ENCODE measurements around the gene TTPAL. TPM values are rescaled to one million over a fixed set of nuclear protein-coding genes. Genes with fewer than 3 reads are reported as not detected.
A peak's percentile ranks its signal among the peaks of the same experiment; 100 is the strongest.

The TTPAL gene
- total RNA-seq, 6 experiments from 2014 or later = 18.0 to 102 (median 28.7) TPM

DNA sequence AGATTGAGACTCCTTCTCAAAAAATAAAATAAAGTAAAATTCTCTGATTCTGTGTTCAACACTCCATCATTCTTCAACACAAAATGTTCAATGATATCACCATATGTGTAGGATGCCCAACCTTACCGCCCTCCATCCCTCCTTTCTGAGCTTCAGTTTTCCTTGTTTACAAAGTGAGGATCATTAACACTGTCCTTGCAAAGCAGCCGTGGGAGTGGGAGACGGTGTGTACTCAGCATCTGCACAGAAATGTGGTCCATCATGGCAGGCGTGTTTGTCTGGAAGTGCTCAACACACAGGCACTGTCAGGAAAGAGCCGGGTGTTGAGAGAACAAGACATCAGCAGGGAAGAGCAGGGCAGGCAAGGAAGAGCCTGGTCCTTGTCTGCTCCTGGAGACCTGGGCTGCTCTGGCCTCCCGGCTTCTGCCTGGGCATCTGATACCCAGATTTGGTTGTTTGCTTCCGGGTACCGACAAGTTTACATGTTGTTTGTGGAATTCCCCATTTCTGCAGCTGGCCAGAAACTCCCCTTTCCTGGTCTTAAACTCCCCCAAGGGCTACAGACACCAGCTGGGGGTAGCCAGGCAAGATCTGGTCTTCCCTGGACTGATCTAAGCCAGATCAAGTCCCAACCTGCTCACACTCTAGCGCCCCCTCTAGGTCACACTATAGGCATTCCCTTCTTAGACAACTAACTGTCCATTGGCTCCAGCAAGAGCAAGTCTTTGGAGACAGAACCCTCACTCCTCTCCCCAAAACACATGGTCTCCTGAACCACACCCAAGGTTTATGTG lies 26.7 kb upstream of the TTPAL start:
- intact Hi-C loops (cut with DNase I) = no loop called here
- peak overlapping the region; percentile 74 to 92 (median 90) for H3K27ac ChIP-seq
- H3K4me3 ChIP-seq = peak overlapping the region; percentile 0 to 65 (median 62)
- no peaks in the 10 kb centered on the region for H3K36me3 ChIP-seq
- WGBS (ENCODE audit: insufficient coverage, low coverage, low lambda C conversion rate, missing lambda C conversion rate) = 25% methylated on average over 5 of the region's 9 CpGs
- DNase-seq (peak; percentile 51 to 89 (median 72)), ATAC-seq (peak; percentile 56 to 68 (median 60))
- H3K27me3 ChIP-seq = no peaks in the 10 kb centered on the region
- TF ChIP-seq, protein P1, sequence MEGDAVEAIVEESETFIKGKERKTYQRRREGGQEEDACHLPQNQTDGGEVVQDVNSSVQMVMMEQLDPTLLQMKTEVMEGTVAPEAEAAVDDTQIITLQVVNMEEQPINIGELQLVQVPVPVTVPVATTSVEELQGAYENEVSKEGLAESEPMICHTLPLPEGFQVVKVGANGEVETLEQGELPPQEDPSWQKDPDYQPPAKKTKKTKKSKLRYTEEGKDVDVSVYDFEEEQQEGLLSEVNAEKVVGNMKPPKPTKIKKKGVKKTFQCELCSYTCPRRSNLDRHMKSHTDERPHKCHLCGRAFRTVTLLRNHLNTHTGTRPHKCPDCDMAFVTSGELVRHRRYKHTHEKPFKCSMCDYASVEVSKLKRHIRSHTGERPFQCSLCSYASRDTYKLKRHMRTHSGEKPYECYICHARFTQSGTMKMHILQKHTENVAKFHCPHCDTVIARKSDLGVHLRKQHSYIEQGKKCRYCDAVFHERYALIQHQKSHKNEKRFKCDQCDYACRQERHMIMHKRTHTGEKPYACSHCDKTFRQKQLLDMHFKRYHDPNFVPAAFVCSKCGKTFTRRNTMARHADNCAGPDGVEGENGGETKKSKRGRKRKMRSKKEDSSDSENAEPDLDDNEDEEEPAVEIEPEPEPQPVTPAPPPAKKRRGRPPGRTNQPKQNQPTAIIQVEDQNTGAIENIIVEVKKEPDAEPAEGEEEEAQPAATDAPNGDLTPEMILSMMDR (IDR thresholded peaks at IDR 0.05) = peak; percentile 45 to 71 (median 70)
- peak; percentile 69 for TF ChIP-seq POLR2A (IDR thresholded peaks at IDR 0.05)
- H3K9me3 ChIP-seq = no peaks in the 10 kb centered on the region
- peaks cover 2 to 46% (median 12%) of the 10 kb centered on the region in 4 donors for H3K4me1 ChIP-seq

DNA sequence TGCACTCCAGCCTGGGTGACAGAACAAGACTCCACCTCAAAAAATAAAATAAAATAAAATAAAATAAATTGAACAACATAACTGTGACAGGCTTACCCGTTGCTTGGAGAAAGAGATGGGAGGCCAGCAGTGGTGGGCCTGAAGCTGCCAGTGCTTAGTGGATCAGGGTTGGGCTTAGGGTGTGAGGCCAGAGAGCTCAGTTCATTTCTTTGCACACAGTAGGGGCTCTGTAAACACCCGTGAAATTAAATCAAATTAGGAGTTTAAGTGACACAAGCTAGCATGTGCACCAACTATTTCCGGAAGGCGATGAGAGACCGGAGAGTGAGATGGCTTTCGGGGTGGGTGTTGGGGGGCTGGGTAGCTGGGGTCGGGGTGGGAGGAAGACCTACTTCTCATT lies 25.8 kb upstream of the TTPAL start:
- Histone ChIP-seq H3K4me3 (peak overlapping the region in 2 of 3 donors; percentile 62 to 65), H3K27ac (peak overlapping the region; percentile 74 to 92 (median 90)), H3K9me3 (no peaks in the 10 kb centered on the region), H3K4me1 (peaks cover 2 to 46% (median 12%) of the 10 kb centered on the region in 4 donors), H3K27me3 (no peaks in the 10 kb centered on the region), H3K36me3 (no peaks in the 10 kb centered on the region)
- 23% methylated on average over 7 of the region's 7 CpGs for WGBS (ENCODE audit: insufficient coverage, low coverage, low lambda C conversion rate, missing lambda C conversion rate)
- TF ChIP-seq, protein P1 (IDR thresholded peaks at IDR 0.05) = no peak
- TF ChIP-seq POLR2A (IDR thresholded peaks at IDR 0.05) = no peak
- DNase-seq (no peak), ATAC-seq (peak in 3 of 4 donors; percentile 6 to 55 (median 35))
- intact Hi-C loops (cut with DNase I) = loop anchor here in 1 of 2 donors (10.0 kb wide), 1 partner anchor 45 kb away; no protein-coding TSS in a partner anchor

DNA sequence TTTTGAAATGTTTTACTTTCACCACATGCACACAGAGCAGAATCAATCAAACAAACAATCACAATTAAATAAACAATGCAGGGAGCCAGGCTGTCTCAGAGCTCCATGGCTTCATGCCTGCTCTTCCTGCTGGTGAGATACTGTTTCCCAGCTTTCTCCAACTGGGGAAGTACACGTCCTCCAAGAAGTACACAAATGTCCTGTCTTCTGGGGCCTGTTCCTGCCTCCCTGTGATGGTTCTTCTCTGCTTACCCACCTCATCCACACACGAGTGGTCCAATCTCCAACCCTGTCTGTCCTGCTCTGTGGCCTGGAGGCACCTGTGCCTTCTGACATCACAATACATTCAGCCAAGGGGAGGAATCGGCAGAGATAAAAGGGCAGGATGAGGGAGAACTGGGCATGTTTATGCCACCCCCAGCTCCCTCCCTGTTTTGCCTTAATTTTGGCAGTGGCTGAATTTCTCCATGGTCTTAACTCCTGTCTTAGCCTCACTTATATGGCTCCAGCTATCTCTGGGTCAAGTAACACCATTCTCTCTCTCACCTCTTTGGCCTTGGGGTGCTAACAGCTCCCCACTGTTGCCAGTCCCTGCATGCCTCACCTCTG lies 25.3 kb upstream of the TTPAL start:
- Histone ChIP-seq H3K27ac (peak overlapping the region; percentile 55 to 91 (median 90)), H3K4me3 (no peak overlapping the region), H3K4me1 (peaks cover 2 to 46% (median 12%) of the 10 kb centered on the region in 4 donors), H3K27me3 (no peaks in the 10 kb centered on the region), H3K9me3 (no peaks in the 10 kb centered on the region), H3K36me3 (no peaks in the 10 kb centered on the region)
- WGBS (ENCODE audit: insufficient coverage, low coverage, low lambda C conversion rate, missing lambda C conversion rate) = 43% methylated on average over 2 of the region's 3 CpGs
- DNase-seq = peak in 2 of 3 donors; percentile 67 to 79
- peak; percentile 22 for TF ChIP-seq POLR2A (IDR thresholded peaks at IDR 0.05)
- TF ChIP-seq, protein P1 (IDR thresholded peaks at IDR 0.05) = no peak
- intact Hi-C loops (cut with DNase I) = loop anchor here in 1 of 2 donors (10.0 kb wide), 1 partner anchor 46 kb away; no protein-coding TSS in a partner anchor
- peak; percentile 58 to 61 (median 60) for ATAC-seq

DNA sequence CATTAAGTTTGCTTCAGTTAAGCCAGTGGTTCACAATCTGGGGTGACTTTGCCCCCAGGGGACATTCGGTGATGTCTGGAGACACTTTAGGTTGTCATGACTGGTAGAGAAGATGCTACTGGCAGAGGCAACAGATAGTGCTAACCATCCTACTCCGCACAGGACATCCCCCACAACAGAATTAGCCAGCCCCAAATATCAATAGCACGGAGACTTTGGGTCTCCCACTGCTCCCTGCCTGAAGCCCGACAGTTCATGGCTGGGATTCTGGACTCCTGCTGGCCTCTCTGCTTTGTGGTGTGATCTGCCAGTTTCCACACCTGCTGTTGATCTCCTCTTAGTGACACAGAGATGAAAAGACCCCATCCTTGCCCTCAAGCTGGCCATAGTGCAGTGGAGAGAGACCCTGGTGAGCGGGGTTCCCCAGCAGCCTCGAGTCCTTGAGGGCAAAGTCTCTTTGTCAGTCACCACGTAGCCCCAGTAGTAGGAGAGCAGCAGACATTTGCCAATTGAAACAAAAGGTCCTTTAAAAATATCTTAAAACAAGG lies 24.7 kb upstream of the TTPAL start:
- peak in 1 of 4 donors; percentile 6 for ATAC-seq
- TF ChIP-seq, protein P1 (IDR thresholded peaks at IDR 0.05) = no peak
- no peak for TF ChIP-seq POLR2A (IDR thresholded peaks at IDR 0.05)
- peak overlapping the region; percentile 55 to 91 (median 90) for H3K27ac ChIP-seq
- intact Hi-C loops (cut with DNase I) = loop anchor here in 1 of 2 donors (10.0 kb wide), 1 partner anchor 46 kb away; no protein-coding TSS in a partner anchor
- peaks cover 2 to 46% (median 12%) of the 10 kb centered on the region in 4 donors for H3K4me1 ChIP-seq
- no peaks in the 10 kb centered on the region for H3K9me3 ChIP-seq
- WGBS (ENCODE audit: insufficient coverage, low coverage, low lambda C conversion rate, missing lambda C conversion rate) = 36% methylated on average over 3 of the region's 7 CpGs
- H3K27me3 ChIP-seq = no peaks in the 10 kb centered on the region
- no peak for DNase-seq
- no peak overlapping the region for H3K4me3 ChIP-seq
- no peaks in the 10 kb centered on the region for H3K36me3 ChIP-seq

All from right lobe of liver (tissue), 6 donors.